Type B pancreatic cell (in vitro differentiated cells): ENCODE data around the gene ABLIM2. TPM values are rescaled to one million over a fixed set of nuclear protein-coding genes. Genes with fewer than 3 reads are reported as not detected.
A peak's percentile ranks its signal among the peaks of the same experiment; 100 is the strongest.

Experiments used
- DNase-seq: peaks from one replicate; pipeline ENCODE4 v3.0.0; 2021; ENCODE audit warnings: mixed read lengths; ENCODE audit not compliant: unreplicated experiment; ENCODE audit errors: extremely low spot score
- H3K27ac Mint-ChIP-seq: 2 replicates; pipeline ENCODE4 v1.8.0; 2021; ENCODE audit warnings: mild to moderate bottlenecking, mixed read lengths
- H3K27me3 Mint-ChIP-seq: 2 replicates; pipeline ENCODE4 v1.8.0; 2021; ENCODE audit warnings: mixed read lengths
- H3K36me3 Mint-ChIP-seq: 2 replicates; pipeline ENCODE4 v1.8.0; 2021; ENCODE audit warnings: mixed read lengths
- H3K4me1 Mint-ChIP-seq: one replicate; pipeline ENCODE4 v1.8.0; 2021; ENCODE audit warnings: mixed read lengths; ENCODE audit not compliant: unreplicated experiment
- H3K4me3 Mint-ChIP-seq: 2 replicates; pipeline ENCODE4 v1.8.0; 2021; ENCODE audit warnings: mild to moderate bottlenecking, mixed read lengths
- H3K9me3 Mint-ChIP-seq: 2 replicates; pipeline ENCODE4 v1.8.0; 2021; ENCODE audit warnings: mixed read lengths
- CTCF ChIP-seq: fragments of 200-600 bp; sonication (generic); conservative IDR thresholded peaks from 2 replicates; pipeline ENCODE4 v1.5.0; 2021; ENCODE audit warnings: antibody characterized with exemption, mild to moderate bottlenecking
- total RNA-seq: library from RNA; stranded (reverse); gene quantifications from 2 replicates; pipeline ENCODE4 v1.2.1, GENCODE V29; 2021; ENCODE audit warnings: low replicate concordance

ABLIM2 gene
- total RNA-seq, 1 donor from 2014 or later: 2.6 TPM

GRCh38 chr4:8001564-8002355, 156.9 kb downstream of the ABLIM2 start:
- no peaks in the 10 kb centered on the region for H3K9me3 Mint-ChIP-seq
- peaks cover 4% of the 10 kb centered on the region for H3K27me3 Mint-ChIP-seq
- TF ChIP-seq CTCF: no peak
- peaks cover 12% of the 10 kb centered on the region for H3K4me1 Mint-ChIP-seq
- peak overlapping the region; percentile 16 for H3K27ac Mint-ChIP-seq
- H3K36me3 Mint-ChIP-seq: no peaks in the 10 kb centered on the region
- no peak for DNase-seq
- no peak overlapping the region for H3K4me3 Mint-ChIP-seq

GRCh38 chr4:8000721-8001491, 157.7 kb downstream of the ABLIM2 start:
- H3K9me3 Mint-ChIP-seq: no peaks in the 10 kb centered on the region
- no peak for TF ChIP-seq CTCF
- no peaks in the 10 kb centered on the region for H3K36me3 Mint-ChIP-seq
- H3K4me3 Mint-ChIP-seq: no peak overlapping the region
- no peak overlapping the region for H3K27ac Mint-ChIP-seq
- H3K27me3 Mint-ChIP-seq: peaks cover 4% of the 10 kb centered on the region
- DNase-seq: no peak
- H3K4me1 Mint-ChIP-seq: peaks cover 12% of the 10 kb centered on the region

- no peak for DNase-seq
- TF ChIP-seq CTCF: no peak
- H3K27ac Mint-ChIP-seq: no peak overlapping the region
- no peaks in the 10 kb centered on the region for H3K9me3 Mint-ChIP-seq
- no peak overlapping the region for H3K4me3 Mint-ChIP-seq
- peaks cover 8% of the 10 kb centered on the region for H3K4me1 Mint-ChIP-seq
- peaks cover 4% of the 10 kb centered on the region for H3K27me3 Mint-ChIP-seq
- no peaks in the 10 kb centered on the region for H3K36me3 Mint-ChIP-seq
These were observed 158.4 kb downstream of the ABLIM2 start for GRCh38 chr4:8000247-8000646.

GRCh38 chr4:7999695-8000094, 158.9 kb downstream of the ABLIM2 start:
- TF ChIP-seq CTCF: no peak
- H3K4me3 Mint-ChIP-seq: no peak overlapping the region
- H3K27me3 Mint-ChIP-seq: peaks cover 4% of the 10 kb centered on the region
- peaks cover 8% of the 10 kb centered on the region for H3K4me1 Mint-ChIP-seq
- no peak for DNase-seq
- no peak overlapping the region for H3K27ac Mint-ChIP-seq
- H3K9me3 Mint-ChIP-seq: no peaks in the 10 kb centered on the region
- H3K36me3 Mint-ChIP-seq: no peaks in the 10 kb centered on the region

GRCh38 chr4:7999279-7999678, 159.3 kb downstream of the ABLIM2 start:
- no peak overlapping the region for H3K27ac Mint-ChIP-seq
- H3K27me3 Mint-ChIP-seq: peaks cover 4% of the 10 kb centered on the region
- H3K4me3 Mint-ChIP-seq: no peak overlapping the region
- H3K4me1 Mint-ChIP-seq: peaks cover 8% of the 10 kb centered on the region
- no peak for DNase-seq
- no peaks in the 10 kb centered on the region for H3K36me3 Mint-ChIP-seq
- TF ChIP-seq CTCF: no peak
- H3K9me3 Mint-ChIP-seq: no peaks in the 10 kb centered on the region
